Retinal pigment epithelial cell (primary cell): Measurements from ENCODE around the gene PRR29.

Experiments used
- DNase-seq: peaks from one replicate; pipeline ENCODE4 v3.0.0-alpha.2; 2010; ENCODE audit warnings: low read depth
- H3K4me3 ChIP-seq: 2 replicates; pipeline ENCODE4 v1.5.1; 2011; ENCODE audit warnings: mild to moderate bottlenecking, low read length, control low read depth, moderate library complexity
- CTCF ChIP-seq: conservative IDR thresholded peaks from 2 replicates; pipeline ENCODE4 v1.5.1; 2011; ENCODE audit warnings: low read depth, low read length, control low read depth, inconsistent platforms

PRR29 gene

GRCh38 chr17:64028874-64029464 is 30.8 kb downstream of the PRR29 start:
- TF ChIP-seq CTCF: peak; percentile 83
- DNase-seq: no peak
- H3K4me3 ChIP-seq: no peak overlapping the region

GRCh38 chr17:64032081-64032480 is 33.9 kb downstream of the PRR29 start:
- no peak for DNase-seq
- no peak for TF ChIP-seq CTCF
- no peak overlapping the region for H3K4me3 ChIP-seq

GRCh38 chr17:64036198-64036922 is 38.2 kb downstream of the PRR29 start:
- no peak for DNase-seq
- H3K4me3 ChIP-seq: no peak overlapping the region
- peak; percentile 11 for TF ChIP-seq CTCF

- DNase-seq: no peak
- no peak overlapping the region for H3K4me3 ChIP-seq
- TF ChIP-seq CTCF: no peak
Observed at GRCh38 chr17:64037180-64037579, 39.0 kb downstream of the PRR29 start.

- no peak overlapping the region for H3K4me3 ChIP-seq
- no peak for DNase-seq
- TF ChIP-seq CTCF: no peak
Observed at GRCh38 chr17:64037802-64038201, 39.7 kb downstream of the PRR29 start.

- no peak overlapping the region for H3K4me3 ChIP-seq
- no peak for TF ChIP-seq CTCF
- no peak for DNase-seq
Observed at GRCh38 chr17:64038331-64039105, 40.4 kb downstream of the PRR29 start.
